Measurements from ENCODE around the gene MGRN1. TPM values are rescaled to one million over a fixed set of nuclear protein-coding genes. Genes with fewer than 3 reads are reported as not detected.

Gene MGRN1
- total RNA-seq, 3 donors from 2014 or later: 72.3 to 80.2 (median 77.0) TPM

- peaks cover 11% of the 10 kb centered on the region for H3K4me1 ChIP-seq (ENCODE audit: low read depth)
- H3K36me3 ChIP-seq (ENCODE audit: low read depth): no peaks in the 10 kb centered on the region
- TF ChIP-seq, protein P1, sequence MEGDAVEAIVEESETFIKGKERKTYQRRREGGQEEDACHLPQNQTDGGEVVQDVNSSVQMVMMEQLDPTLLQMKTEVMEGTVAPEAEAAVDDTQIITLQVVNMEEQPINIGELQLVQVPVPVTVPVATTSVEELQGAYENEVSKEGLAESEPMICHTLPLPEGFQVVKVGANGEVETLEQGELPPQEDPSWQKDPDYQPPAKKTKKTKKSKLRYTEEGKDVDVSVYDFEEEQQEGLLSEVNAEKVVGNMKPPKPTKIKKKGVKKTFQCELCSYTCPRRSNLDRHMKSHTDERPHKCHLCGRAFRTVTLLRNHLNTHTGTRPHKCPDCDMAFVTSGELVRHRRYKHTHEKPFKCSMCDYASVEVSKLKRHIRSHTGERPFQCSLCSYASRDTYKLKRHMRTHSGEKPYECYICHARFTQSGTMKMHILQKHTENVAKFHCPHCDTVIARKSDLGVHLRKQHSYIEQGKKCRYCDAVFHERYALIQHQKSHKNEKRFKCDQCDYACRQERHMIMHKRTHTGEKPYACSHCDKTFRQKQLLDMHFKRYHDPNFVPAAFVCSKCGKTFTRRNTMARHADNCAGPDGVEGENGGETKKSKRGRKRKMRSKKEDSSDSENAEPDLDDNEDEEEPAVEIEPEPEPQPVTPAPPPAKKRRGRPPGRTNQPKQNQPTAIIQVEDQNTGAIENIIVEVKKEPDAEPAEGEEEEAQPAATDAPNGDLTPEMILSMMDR (IDR thresholded peaks at IDR 0.05): no peak
- intact Hi-C loops (cut with DNase I, micrococcal nuclease): no loop called here
- no peak overlapping the region for H3K4me3 ChIP-seq
- DNase-seq: peak; percentile 80 to 87 (median 86)
- ATAC-seq: peak; percentile 62
- no peaks in the 10 kb centered on the region for H3K9me3 ChIP-seq
Observed at GRCh38 chr16:4679850-4680636, 55.4 kb downstream of the MGRN1 start.

GRCh38 chr16:4680673-4681470 is 56.2 kb downstream of the MGRN1 start:
- peak in 1 of 3 donors; percentile 63 for DNase-seq
- H3K4me3 ChIP-seq: no peak overlapping the region
- intact Hi-C loops (cut with DNase I, micrococcal nuclease): no loop called here
- H3K36me3 ChIP-seq (ENCODE audit: low read depth): no peaks in the 10 kb centered on the region
- peaks cover 9% of the 10 kb centered on the region for H3K4me1 ChIP-seq (ENCODE audit: low read depth)
- TF ChIP-seq, protein P1 (IDR thresholded peaks at IDR 0.05): no peak
- ATAC-seq: peak; percentile 6
- no peaks in the 10 kb centered on the region for H3K9me3 ChIP-seq

DNA sequence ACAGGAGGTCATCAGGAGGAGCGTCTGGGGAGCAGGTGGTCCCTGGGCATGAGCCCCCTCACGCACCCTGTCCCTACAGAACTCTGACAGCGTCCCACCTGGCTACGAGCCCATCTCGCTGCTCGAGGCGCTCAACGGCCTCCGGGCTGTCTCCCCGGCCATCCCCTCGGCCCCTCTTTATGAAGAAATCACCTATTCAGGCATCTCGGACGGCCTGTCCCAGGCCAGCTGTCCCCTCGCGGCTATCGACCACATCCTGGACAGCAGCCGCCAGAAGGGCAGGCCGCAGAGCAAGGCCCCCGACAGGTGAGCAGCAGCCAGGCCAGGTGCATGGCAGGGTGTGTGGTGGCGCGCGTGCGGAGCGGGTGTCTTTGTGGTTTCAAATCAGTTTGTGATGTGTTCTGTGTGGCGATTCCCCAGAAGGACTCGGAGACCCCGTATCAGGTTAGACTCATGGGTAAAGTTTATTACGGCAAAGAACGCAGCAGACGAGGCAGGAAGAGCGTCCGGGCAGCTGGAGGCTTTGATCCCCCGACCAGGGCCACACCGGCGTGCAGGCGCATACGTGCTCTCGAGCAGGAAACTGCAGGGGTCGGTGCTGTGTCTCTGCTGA is 57.0 kb downstream of the MGRN1 start:
- Histone ChIP-seq H3K9me3 (no peaks in the 10 kb centered on the region), H3K36me3 (ENCODE audit: low read depth) (no peaks in the 10 kb centered on the region), H3K4me1 (ENCODE audit: low read depth) (peaks cover 9% of the 10 kb centered on the region), H3K4me3 (no peak overlapping the region)
- intact Hi-C loops (cut with DNase I, micrococcal nuclease): no loop called here
- TF ChIP-seq, protein P1 (IDR thresholded peaks at IDR 0.05): no peak
- DNase-seq: peak in 2 of 3 donors; percentile 32 to 56
- ATAC-seq: no peak

- ATAC-seq (no peak), DNase-seq (peak in 1 of 3 donors; percentile 28)
- peaks cover 9% of the 10 kb centered on the region for H3K4me1 ChIP-seq (ENCODE audit: low read depth)
- TF ChIP-seq, protein P1 (IDR thresholded peaks at IDR 0.05): no peak
- no peaks in the 10 kb centered on the region for H3K9me3 ChIP-seq
- H3K36me3 ChIP-seq (ENCODE audit: low read depth): no peaks in the 10 kb centered on the region
- H3K4me3 ChIP-seq: no peak overlapping the region
- intact Hi-C loops (cut with DNase I, micrococcal nuclease): no loop called here
Observed at GRCh38 chr16:4682084-4682591, 57.5 kb downstream of the MGRN1 start.

- TF ChIP-seq, protein P1 (IDR thresholded peaks at IDR 0.05): no peak
- ATAC-seq (no peak), DNase-seq (peak in 2 of 3 donors; percentile 58 to 64)
- H3K4me1 ChIP-seq (ENCODE audit: low read depth): peaks cover 9% of the 10 kb centered on the region
- intact Hi-C loops (cut with DNase I, micrococcal nuclease): no loop called here
- H3K4me3 ChIP-seq: no peak overlapping the region
- H3K9me3 ChIP-seq: no peaks in the 10 kb centered on the region
- no peaks in the 10 kb centered on the region for H3K36me3 ChIP-seq (ENCODE audit: low read depth)
Observed at GRCh38 chr16:4682616-4683254, 58.1 kb downstream of the MGRN1 start.
